GM12891 (cell line): Measurements from ENCODE around the gene BRPF1. TPM values are rescaled to one million over a fixed set of nuclear protein-coding genes. Genes with fewer than 3 reads are reported as not detected.

ENCODE experiments used
- DNase-seq: peaks from one replicate; pipeline ENCODE4 v3.0.0; 2011; ENCODE audit warnings: low spot score; ENCODE audit not compliant: insufficient read length
- FAIRE-seq: peaks from 2 replicates; lab custom pipeline; 2011; peaks lifted over from hg19 to GRCh38; lab: Jason Lieb, UNC
- PAX5 ChIP-seq: IDR thresholded peaks from 2 replicates; pipeline ENCODE4 v1.6.1; 2011; ENCODE audit warnings: low read length, moderate library complexity, mild to moderate bottlenecking; ENCODE audit not compliant: insufficient read depth, severe bottlenecking
- POLR2A ChIP-seq: IDR thresholded peaks from 2 replicates; pipeline ENCODE4 v1.6.1; 2011; ENCODE audit warnings: low read depth, low read length, control low read depth
- POLR2AphosphoS5 ChIP-seq: IDR thresholded peaks from 2 replicates; pipeline ENCODE4 v1.6.1; 2011; ENCODE audit warnings: low read depth, low read length, control low read depth
- POU2F2 ChIP-seq: IDR thresholded peaks from 2 replicates; pipeline ENCODE4 v1.6.1; 2011; ENCODE audit warnings: low read depth, mild to moderate bottlenecking, control low read depth, low read length, moderate library complexity
- SPI1 ChIP-seq: IDR thresholded peaks from 2 replicates; pipeline ENCODE4 v1.6.1; 2011; ENCODE audit warnings: low read depth, low read length, control low read depth
- TAF1 ChIP-seq: IDR thresholded peaks from 2 replicates; pipeline ENCODE4 v1.6.1; 2011; ENCODE audit warnings: low read depth, low read length, control low read depth
- polyA plus RNA-seq: library from polyadenylated mRNA; unstranded; fragments of >200 nt; gene quantifications from one replicate; pipeline ENCODE4 v1.2.1, GENCODE V29; 2012; ENCODE audit warnings: low read depth, missing spikeins, inconsistent platforms; ENCODE audit not compliant: missing spikeins

Gene BRPF1
- 11.0 TPM for polyA plus RNA-seq

- peak; percentile 92 for FAIRE-seq
- peak; percentile 99 for DNase-seq
- TF ChIP-seq PAX5 (peak; percentile 13), TAF1 (peak; percentile 51; the same call in 1 of the 2 replicates), POLR2AphosphoS5 (peak; percentile 44), SPI1 (no peak), POLR2A (peak; percentile 39; the same call in 1 of the 2 replicates), POU2F2 (no peak)
These were observed at the start of gene BRPF1 for GRCh38 chr3:9731206-9732079. Gene BRPF1 (plus strand): TSS chr3:9731735. CDS start chr3:9734141, 2,406 bp downstream.

GRCh38 chr3:9682096-9682495, 49.4 kb upstream of the BRPF1 start:
- FAIRE-seq, result no peak
- TF ChIP-seq POLR2A (no peak), TAF1 (no peak), PAX5 (no peak), POU2F2 (no peak), SPI1 (no peak), POLR2AphosphoS5 (no peak)

GRCh38 chr3:9683426-9683825, 48.1 kb upstream of the BRPF1 start:
- TF ChIP-seq SPI1 (no peak), POLR2AphosphoS5 (no peak), POU2F2 (no peak), POLR2A (no peak), PAX5 (no peak), TAF1 (no peak)
- FAIRE-seq (no peak), DNase-seq (no peak)

More at GRCh38 chr3:9682096-9682495, 49.4 kb upstream of the BRPF1 start:
- no peak for DNase-seq

GRCh38 chr3:9685216-9686049, 46.1 kb upstream of the BRPF1 start:
- FAIRE-seq (no peak), DNase-seq (no peak)
- no peak for TF ChIP-seq POU2F2
- TF ChIP-seq PAX5, result no peak
- TF ChIP-seq SPI1, result no peak
- no peak for TF ChIP-seq POLR2A
- no peak for TF ChIP-seq TAF1
- TF ChIP-seq POLR2AphosphoS5, result no peak

DNA sequence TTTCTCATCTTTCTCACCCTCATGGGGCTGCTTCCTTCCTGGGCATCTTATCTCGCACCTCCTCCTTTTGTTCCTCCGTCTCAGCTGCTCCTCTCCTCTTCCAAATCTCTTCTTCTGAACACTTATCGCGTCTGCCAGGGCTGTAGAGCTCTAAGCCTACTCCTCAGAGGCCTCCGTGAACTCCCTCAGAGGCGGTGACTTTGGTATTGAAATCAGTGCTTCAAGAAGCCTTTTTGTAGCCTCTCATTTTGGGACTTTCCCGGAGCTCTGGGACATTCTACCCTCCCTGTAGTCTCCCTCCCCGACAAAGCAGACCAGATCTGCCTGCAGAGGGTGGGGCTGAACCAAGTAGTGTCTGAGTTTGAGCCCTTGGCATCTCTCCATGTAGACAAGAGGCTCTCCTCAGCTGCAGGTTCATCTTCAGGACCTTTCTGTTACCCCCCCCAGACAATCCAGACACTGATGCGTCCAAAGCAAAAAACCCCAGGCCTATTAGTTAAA, 45.4 kb upstream of the BRPF1 start:
- DNase-seq, result no peak
- TF ChIP-seq POLR2A (no peak), PAX5 (no peak), TAF1 (no peak), POU2F2 (no peak), SPI1 (no peak), POLR2AphosphoS5 (no peak)
- FAIRE-seq, result no peak

GRCh38 chr3:9686703-9687102, 44.8 kb upstream of the BRPF1 start:
- no peak for FAIRE-seq
- TF ChIP-seq POU2F2 (no peak), SPI1 (no peak), PAX5 (no peak), POLR2A (no peak), TAF1 (no peak), POLR2AphosphoS5 (no peak)
- DNase-seq, result no peak

- DNase-seq, result no peak
- FAIRE-seq, result no peak
- TF ChIP-seq SPI1, result no peak
- TF ChIP-seq POLR2AphosphoS5, result no peak
- TF ChIP-seq PAX5, result no peak
- TF ChIP-seq TAF1, result no peak
- no peak for TF ChIP-seq POLR2A
- TF ChIP-seq POU2F2, result no peak
These were observed 44.0 kb upstream of the BRPF1 start for GRCh38 chr3:9687514-9687913.

GRCh38 chr3:9688961-9689360, 42.6 kb upstream of the BRPF1 start:
- no peak for FAIRE-seq

GRCh38 chr3:9689757-9690156, 41.8 kb upstream of the BRPF1 start:
- FAIRE-seq, result no peak
- no peak for DNase-seq
- TF ChIP-seq SPI1 (no peak), PAX5 (no peak), POU2F2 (no peak), TAF1 (no peak), POLR2AphosphoS5 (no peak), POLR2A (no peak)

More at GRCh38 chr3:9688961-9689360, 42.6 kb upstream of the BRPF1 start:
- DNase-seq, result no peak
- TF ChIP-seq POU2F2 (no peak), POLR2A (no peak), PAX5 (no peak), SPI1 (no peak), POLR2AphosphoS5 (no peak), TAF1 (no peak)
